COR-L47 (cell line): Measurements from ENCODE around the gene HECTD2.
"Not testable (repeated sequence)": the region's sequence is repeated elsewhere in the genome, so short reads cannot be mapped to it uniquely, and the experiment has no call there.

Experiments used
- DNase-seq: peaks from one replicate; lab custom pipeline; 2025; lab: John Stamatoyannopoulos, UW

Gene HECTD2

GRCh38 chr10:91412354-91413087, 2.4 kb downstream of the HECTD2 start:
- DNase-seq: no peak

GRCh38 chr10:91415816-91416215, 5.7 kb downstream of the HECTD2 start:
- no peak for DNase-seq

- DNase-seq: no peak
Measured at GRCh38 chr10:91416339-91416855, 6.3 kb downstream of the HECTD2 start.

GRCh38 chr10:91418416-91418815, 8.3 kb downstream of the HECTD2 start:
- DNase-seq: no peak

- DNase-seq: no peak
Measured at GRCh38 chr10:91420868-91421267, 10.7 kb downstream of the HECTD2 start.

GRCh38 chr10:91422915-91423314, 12.8 kb downstream of the HECTD2 start:
- no peak for DNase-seq

- DNase-seq: no peak
Measured at GRCh38 chr10:91424016-91424415, 13.9 kb downstream of the HECTD2 start.

GRCh38 chr10:91432175-91432574, 22.0 kb downstream of the HECTD2 start:
- no peak for DNase-seq

GRCh38 chr10:91433620-91434019, 23.5 kb downstream of the HECTD2 start:
- no peak for DNase-seq

- no peak for DNase-seq
Measured at GRCh38 chr10:91434041-91434440, 23.9 kb downstream of the HECTD2 start.

- DNase-seq: no peak
Measured at GRCh38 chr10:91435241-91435640, 25.1 kb downstream of the HECTD2 start.

GRCh38 chr10:91438228-91438627, 28.1 kb downstream of the HECTD2 start:
- not testable (repeated sequence) for DNase-seq

GRCh38 chr10:91444211-91445182, 34.4 kb downstream of the HECTD2 start:
- DNase-seq: no peak

- no peak for DNase-seq
Measured at GRCh38 chr10:91452063-91452462, 41.9 kb downstream of the HECTD2 start.

- no peak for DNase-seq
Measured at GRCh38 chr10:91453535-91453934, 43.4 kb downstream of the HECTD2 start.

- DNase-seq: not testable (repeated sequence)
Measured at GRCh38 chr10:91455135-91455534, 45.0 kb downstream of the HECTD2 start.

GRCh38 chr10:91460681-91461080, 50.5 kb downstream of the HECTD2 start:
- no peak for DNase-seq

GRCh38 chr10:91462423-91462822, 52.3 kb downstream of the HECTD2 start:
- DNase-seq: no peak

GRCh38 chr10:91464500-91464899, 54.4 kb downstream of the HECTD2 start:
- no peak for DNase-seq

GRCh38 chr10:91465261-91465660, 55.1 kb downstream of the HECTD2 start:
- no peak for DNase-seq

- DNase-seq: no peak
Measured at GRCh38 chr10:91467114-91467513, 57.0 kb downstream of the HECTD2 start.

- no peak for DNase-seq
Measured at GRCh38 chr10:91471602-91472001, 61.5 kb downstream of the HECTD2 start.

GRCh38 chr10:91472911-91473310, 62.8 kb downstream of the HECTD2 start:
- DNase-seq: no peak
